Glomerular endothelial cell (primary cell): ENCODE measurements around the gene CEP85. TPM values are rescaled to one million over a fixed set of nuclear protein-coding genes. Genes with fewer than 3 reads are reported as not detected.
"Not testable (repeated sequence)": the region's sequence is repeated elsewhere in the genome, so short reads cannot be mapped to it uniquely, and the experiment has no call there.

Experiments used
- DNase-seq: peaks from one replicate; pipeline ENCODE4 v3.0.0-alpha.2; 2011; ENCODE audit warnings: low read depth, low spot score; ENCODE audit errors: extremely low read depth
- total RNA-seq: library from RNA; depleted of rRNA; stranded (reverse); fragments of >200 nt; gene quantifications from 2 replicates; pipeline ENCODE4 v1.2.3, GENCODE V29; 2015

Gene CEP85
- total RNA-seq, 1 donor from 2014 or later, result 7.9 TPM

- no peak for DNase-seq
These were observed 55.4 kb downstream of the CEP85 start for GRCh38 chr1:26289158-26290059.

- DNase-seq, result no peak
These were observed 56.3 kb downstream of the CEP85 start for GRCh38 chr1:26290122-26290881.

GRCh38 chr1:26290882-26291261 lies 56.9 kb downstream of the CEP85 start:
- DNase-seq, result no peak

GRCh38 chr1:26291433-26291832 lies 57.4 kb downstream of the CEP85 start:
- no peak for DNase-seq

- DNase-seq, result no peak
These were observed 57.9 kb downstream of the CEP85 start for GRCh38 chr1:26291939-26292338.

GRCh38 chr1:26292735-26293134 lies 58.7 kb downstream of the CEP85 start:
- DNase-seq, result not testable (repeated sequence)

- DNase-seq, result no peak
These were observed 60.0 kb downstream of the CEP85 start for GRCh38 chr1:26293911-26294463.

GRCh38 chr1:26295194-26296138 lies 61.5 kb downstream of the CEP85 start:
- DNase-seq, result no peak

GRCh38 chr1:26296340-26297056 lies 62.5 kb downstream of the CEP85 start:
- no peak for DNase-seq

- no peak for DNase-seq
These were observed 63.2 kb downstream of the CEP85 start for GRCh38 chr1:26297057-26297790.

- DNase-seq, result no peak
These were observed 63.8 kb downstream of the CEP85 start for GRCh38 chr1:26297791-26298124.

- no peak for DNase-seq
These were observed 66.7 kb downstream of the CEP85 start for GRCh38 chr1:26300578-26301275.

- DNase-seq, result no peak
These were observed 68.9 kb downstream of the CEP85 start for GRCh38 chr1:26302733-26303405.

- DNase-seq, result no peak
These were observed 71.8 kb downstream of the CEP85 start for GRCh38 chr1:26305667-26306289.

- DNase-seq, result peak; percentile 71
These were observed 72.6 kb downstream of the CEP85 start, which contains the start of gene UBXN11 for GRCh38 chr1:26306290-26307229. Gene UBXN11 (minus strand): TSS chr1:26306636. CDS start chr1:26302883, 3,753 bp downstream.

GRCh38 chr1:26307363-26307781 lies 73.4 kb downstream of the CEP85 start:
- no peak for DNase-seq
